HT1080 (cell line): ENCODE results near the gene ACTN2. TPM values are rescaled to one million over a fixed set of nuclear protein-coding genes. Genes with fewer than 3 reads are reported as not detected.

Source experiments
- DNase-seq: peaks from one replicate; pipeline ENCODE4 v3.0.0-alpha.2; 2015; ENCODE audit warnings: low read depth
- total RNA-seq: library from RNA; depleted of rRNA; stranded (reverse); fragments of >200 nt; shearing (Covaris generic); gene quantifications from 2 replicates; pipeline ENCODE4 v1.2.3, GENCODE V29; 2014

ACTN2 gene
- total RNA-seq, 1 experiment from 2014 or later, result 9.1 TPM

GRCh38 chr1:236765831-236766230 is 79.5 kb downstream of the ACTN2 start:
- DNase-seq, result no peak

GRCh38 chr1:236766506-236766905 is 80.2 kb downstream of the ACTN2 start:
- no peak for DNase-seq

GRCh38 chr1:236767276-236767675 is 81.0 kb downstream of the ACTN2 start:
- DNase-seq, result no peak

GRCh38 chr1:236768601-236769000 is 82.3 kb downstream of the ACTN2 start:
- DNase-seq, result no peak

- DNase-seq, result no peak
Measured at GRCh38 chr1:236773919-236774318, 87.6 kb downstream of the ACTN2 start.

GRCh38 chr1:236774926-236775325 is 88.6 kb downstream of the ACTN2 start:
- peak; percentile 20 for DNase-seq

- DNase-seq, result no peak
Measured at GRCh38 chr1:236779312-236779711, 93.0 kb downstream of the ACTN2 start.

GRCh38 chr1:236785477-236785876 is 99.2 kb downstream of the ACTN2 start:
- no peak for DNase-seq

- DNase-seq, result no peak
Measured at GRCh38 chr1:236786453-236786852, 100.2 kb downstream of the ACTN2 start.

GRCh38 chr1:236794585-236795034 is 108.3 kb downstream of the ACTN2 start:
- no peak for DNase-seq

GRCh38 chr1:236795035-236795756 is 108.9 kb downstream of the ACTN2 start, which contains the start of gene MTR:
Gene MTR (plus strand): TSS chr1:236795292. CDS start chr1:236795704, 412 bp downstream.
- DNase-seq, result peak; percentile 98

- no peak for DNase-seq
Measured at GRCh38 chr1:236795757-236796667, 109.7 kb downstream of the ACTN2 start.

- DNase-seq, result no peak
Measured at GRCh38 chr1:236799001-236799400, 112.7 kb downstream of the ACTN2 start.

- no peak for DNase-seq
Measured at GRCh38 chr1:236800002-236800620, 113.8 kb downstream of the ACTN2 start.

GRCh38 chr1:236800623-236801022 is 114.3 kb downstream of the ACTN2 start:
- DNase-seq, result no peak

- no peak for DNase-seq
Measured at GRCh38 chr1:236802264-236802663, 116.0 kb downstream of the ACTN2 start.

- DNase-seq, result no peak
Measured at GRCh38 chr1:236806634-236807033, 120.3 kb downstream of the ACTN2 start.

- DNase-seq, result no peak
Measured at GRCh38 chr1:236808005-236808404, 121.7 kb downstream of the ACTN2 start.

GRCh38 chr1:236808564-236809130 is 122.3 kb downstream of the ACTN2 start:
- no peak for DNase-seq

GRCh38 chr1:236809148-236809547 is 122.8 kb downstream of the ACTN2 start:
- no peak for DNase-seq

- no peak for DNase-seq
Measured at GRCh38 chr1:236810018-236810417, 123.7 kb downstream of the ACTN2 start.
